Measurements from ENCODE around the gene ZNF577. TPM values are rescaled to one million over a fixed set of nuclear protein-coding genes. Genes with fewer than 3 reads are reported as not detected.

The ZNF577 gene
- total RNA-seq, 1 experiment from 2014 or later, result 3.6 TPM

DNA sequence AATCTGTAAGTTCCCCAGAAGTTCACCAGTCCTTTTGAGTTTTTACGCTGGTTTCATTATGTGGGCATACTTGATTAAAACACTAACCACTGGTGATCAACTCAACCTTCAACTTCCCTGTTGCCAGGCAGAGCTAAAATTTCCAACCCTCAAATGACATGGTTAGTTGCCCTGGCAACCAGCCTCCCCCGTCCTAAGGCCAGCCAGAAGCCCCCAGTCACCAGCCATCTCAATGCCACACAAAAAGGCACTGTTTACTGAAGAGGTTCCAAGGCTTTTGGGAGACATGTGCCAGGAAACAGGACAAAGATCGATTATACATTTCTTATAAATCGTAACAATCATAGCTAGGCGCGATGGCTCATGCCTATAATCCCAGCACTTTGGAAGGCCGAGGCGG is 15.4 kb upstream of the ZNF577 start:
- ChIA-PET POLR2A (no interaction called here), CTCF (no interaction called here)
- TF ChIP-seq POLR2AphosphoS5 (IDR thresholded peaks at IDR 0.05; ENCODE audit: low read depth, low read length), result no peak
- TF ChIP-seq, protein P1, sequence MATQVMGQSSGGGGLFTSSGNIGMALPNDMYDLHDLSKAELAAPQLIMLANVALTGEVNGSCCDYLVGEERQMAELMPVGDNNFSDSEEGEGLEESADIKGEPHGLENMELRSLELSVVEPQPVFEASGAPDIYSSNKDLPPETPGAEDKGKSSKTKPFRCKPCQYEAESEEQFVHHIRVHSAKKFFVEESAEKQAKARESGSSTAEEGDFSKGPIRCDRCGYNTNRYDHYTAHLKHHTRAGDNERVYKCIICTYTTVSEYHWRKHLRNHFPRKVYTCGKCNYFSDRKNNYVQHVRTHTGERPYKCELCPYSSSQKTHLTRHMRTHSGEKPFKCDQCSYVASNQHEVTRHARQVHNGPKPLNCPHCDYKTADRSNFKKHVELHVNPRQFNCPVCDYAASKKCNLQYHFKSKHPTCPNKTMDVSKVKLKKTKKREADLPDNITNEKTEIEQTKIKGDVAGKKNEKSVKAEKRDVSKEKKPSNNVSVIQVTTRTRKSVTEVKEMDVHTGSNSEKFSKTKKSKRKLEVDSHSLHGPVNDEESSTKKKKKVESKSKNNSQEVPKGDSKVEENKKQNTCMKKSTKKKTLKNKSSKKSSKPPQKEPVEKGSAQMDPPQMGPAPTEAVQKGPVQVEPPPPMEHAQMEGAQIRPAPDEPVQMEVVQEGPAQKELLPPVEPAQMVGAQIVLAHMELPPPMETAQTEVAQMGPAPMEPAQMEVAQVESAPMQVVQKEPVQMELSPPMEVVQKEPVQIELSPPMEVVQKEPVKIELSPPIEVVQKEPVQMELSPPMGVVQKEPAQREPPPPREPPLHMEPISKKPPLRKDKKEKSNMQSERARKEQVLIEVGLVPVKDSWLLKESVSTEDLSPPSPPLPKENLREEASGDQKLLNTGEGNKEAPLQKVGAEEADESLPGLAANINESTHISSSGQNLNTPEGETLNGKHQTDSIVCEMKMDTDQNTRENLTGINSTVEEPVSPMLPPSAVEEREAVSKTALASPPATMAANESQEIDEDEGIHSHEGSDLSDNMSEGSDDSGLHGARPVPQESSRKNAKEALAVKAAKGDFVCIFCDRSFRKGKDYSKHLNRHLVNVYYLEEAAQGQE (IDR thresholded peaks at IDR 0.05; ENCODE audit: insufficient read depth in 1 of 2, low read depth in 2 of 2, low read length in 1 of 2), result no peak
- Histone ChIP-seq H3K9me3 (ENCODE audit: control insufficient read depth, insufficient read depth, low read depth, low read length) (peaks cover 31% of the 10 kb centered on the region; the same call in 1 of the 2 replicates), H3K27ac (ENCODE audit: low read length) (no peak overlapping the region), H3K4me1 (ENCODE audit: control insufficient read depth, insufficient read depth, low read length) (no peaks in the 10 kb centered on the region), H3K36me3 (ENCODE audit: control insufficient read depth, insufficient read depth, low read length) (peaks cover 5% of the 10 kb centered on the region), H3K4me3 (ENCODE audit: low read depth in 2 of 2, low read length in 2 of 2) (no peak overlapping the region), H3K27me3 (ENCODE audit: control insufficient read depth, insufficient read depth, low read length) (no peaks in the 10 kb centered on the region)
- DNase-seq (ENCODE audit: low read depth, low spot score) (no peak), ATAC-seq (no peak)
- no TSS peak for BruUV-seq (replicated peaks)
- intact Hi-C loops (cut with micrococcal nuclease; ENCODE audit: unreplicated experiment), result no loop called here
- in situ Hi-C loops (cut with HindIII; ENCODE audit: low pct_unique_long_range_greater_than_20kb, low sequenced_read_pairs), result no loop called here

DNA sequence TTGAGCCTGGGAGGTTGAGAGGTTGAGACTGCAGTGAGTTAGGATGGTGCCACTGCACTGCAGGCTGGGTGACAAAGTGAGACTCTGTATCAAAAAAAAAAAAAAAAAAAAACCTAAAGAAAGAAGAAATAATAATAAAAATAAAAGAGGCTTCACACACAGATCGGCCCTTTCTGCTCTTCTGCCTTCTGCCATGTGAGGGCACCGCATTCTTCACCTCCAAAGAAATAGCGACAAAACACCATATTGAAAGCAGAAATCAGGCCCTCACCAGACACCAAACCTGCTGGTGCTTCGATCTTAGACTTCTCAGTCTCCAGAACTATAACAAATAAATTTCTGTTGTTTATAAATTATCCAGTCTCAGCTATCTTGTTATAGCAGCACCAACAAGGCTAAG is 14.1 kb upstream of the ZNF577 start:
- in situ Hi-C loops (cut with HindIII; ENCODE audit: low pct_unique_long_range_greater_than_20kb, low sequenced_read_pairs) (no loop called here), intact Hi-C loops (cut with micrococcal nuclease; ENCODE audit: unreplicated experiment) (no loop called here)
- H3K4me1 ChIP-seq (ENCODE audit: control insufficient read depth, insufficient read depth, low read length), result no peaks in the 10 kb centered on the region
- ChIA-PET CTCF (no interaction called here), POLR2A (no interaction called here)
- H3K4me3 ChIP-seq (ENCODE audit: low read depth in 2 of 2, low read length in 2 of 2), result no peak overlapping the region
- ATAC-seq (no peak), DNase-seq (ENCODE audit: low read depth, low spot score) (no peak)
- no TSS peak for BruUV-seq (replicated peaks)
- H3K36me3 ChIP-seq (ENCODE audit: control insufficient read depth, insufficient read depth, low read length), result peaks cover 5% of the 10 kb centered on the region
- no peaks in the 10 kb centered on the region for H3K27me3 ChIP-seq (ENCODE audit: control insufficient read depth, insufficient read depth, low read length)
- H3K9me3 ChIP-seq (ENCODE audit: control insufficient read depth, insufficient read depth, low read depth, low read length), result peaks cover 40% of the 10 kb centered on the region; the same call in 1 of the 2 replicates
- TF ChIP-seq TCF7L2 (IDR thresholded peaks at IDR 0.05; ENCODE audit: low read depth, low read length) (no peak), SIN3A (IDR thresholded peaks at IDR 0.05; ENCODE audit: borderline replicate concordance, insufficient read depth, low read depth, low read length) (no peak), POLR2AphosphoS5 (IDR thresholded peaks at IDR 0.05; ENCODE audit: low read depth, low read length) (no peak)
- TF ChIP-seq, protein P1 (IDR thresholded peaks at IDR 0.05; ENCODE audit: insufficient read depth in 1 of 2, low read depth in 2 of 2, low read length in 1 of 2), result no peak
- TF ChIP-seq, protein P2, sequence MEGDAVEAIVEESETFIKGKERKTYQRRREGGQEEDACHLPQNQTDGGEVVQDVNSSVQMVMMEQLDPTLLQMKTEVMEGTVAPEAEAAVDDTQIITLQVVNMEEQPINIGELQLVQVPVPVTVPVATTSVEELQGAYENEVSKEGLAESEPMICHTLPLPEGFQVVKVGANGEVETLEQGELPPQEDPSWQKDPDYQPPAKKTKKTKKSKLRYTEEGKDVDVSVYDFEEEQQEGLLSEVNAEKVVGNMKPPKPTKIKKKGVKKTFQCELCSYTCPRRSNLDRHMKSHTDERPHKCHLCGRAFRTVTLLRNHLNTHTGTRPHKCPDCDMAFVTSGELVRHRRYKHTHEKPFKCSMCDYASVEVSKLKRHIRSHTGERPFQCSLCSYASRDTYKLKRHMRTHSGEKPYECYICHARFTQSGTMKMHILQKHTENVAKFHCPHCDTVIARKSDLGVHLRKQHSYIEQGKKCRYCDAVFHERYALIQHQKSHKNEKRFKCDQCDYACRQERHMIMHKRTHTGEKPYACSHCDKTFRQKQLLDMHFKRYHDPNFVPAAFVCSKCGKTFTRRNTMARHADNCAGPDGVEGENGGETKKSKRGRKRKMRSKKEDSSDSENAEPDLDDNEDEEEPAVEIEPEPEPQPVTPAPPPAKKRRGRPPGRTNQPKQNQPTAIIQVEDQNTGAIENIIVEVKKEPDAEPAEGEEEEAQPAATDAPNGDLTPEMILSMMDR (IDR thresholded peaks at IDR 0.05), result no peak
- H3K27ac ChIP-seq (ENCODE audit: low read length), result no peak overlapping the region

Measured in Panc1 (cell line).